IPS-15b (cell line): ENCODE results near the gene SMAGP.
"Not testable (repeated sequence)": the region's sequence is repeated elsewhere in the genome, so short reads cannot be mapped to it uniquely, and the experiment has no call there.

Source experiments
- H3K27me3 ChIP-seq: one replicate; pipeline ENCODE4 v1.6.1; 2013; ENCODE audit warnings: low read length; ENCODE audit not compliant: control insufficient read depth, insufficient read depth
- H3K36me3 ChIP-seq: one replicate; pipeline ENCODE4 v1.6.1; 2013; ENCODE audit warnings: low read length; ENCODE audit not compliant: control insufficient read depth, insufficient read depth
- H3K4me1 ChIP-seq: one replicate; pipeline ENCODE4 v1.6.1; 2013; ENCODE audit warnings: mild to moderate bottlenecking, low read length; ENCODE audit not compliant: control insufficient read depth, insufficient read depth
- H3K4me3 ChIP-seq: one replicate; pipeline ENCODE4 v1.5.1; 2013; ENCODE audit warnings: low read depth, low read length
- H3K9ac ChIP-seq: one replicate; pipeline ENCODE4 v1.6.1; 2013; ENCODE audit warnings: low read depth, mild to moderate bottlenecking, low read length
- H3K9me3 ChIP-seq: one replicate; pipeline ENCODE4 v1.6.1; 2013; ENCODE audit warnings: mild to moderate bottlenecking, low read length; ENCODE audit not compliant: control insufficient read depth, insufficient read depth

The SMAGP gene

GRCh38 chr12:51259600-51259999 is 10.6 kb downstream of the SMAGP start:
- not testable (repeated sequence) for H3K27me3 ChIP-seq, H3K9me3 ChIP-seq, H3K9ac ChIP-seq, H3K36me3 ChIP-seq, H3K4me1 ChIP-seq, H3K4me3 ChIP-seq

DNA sequence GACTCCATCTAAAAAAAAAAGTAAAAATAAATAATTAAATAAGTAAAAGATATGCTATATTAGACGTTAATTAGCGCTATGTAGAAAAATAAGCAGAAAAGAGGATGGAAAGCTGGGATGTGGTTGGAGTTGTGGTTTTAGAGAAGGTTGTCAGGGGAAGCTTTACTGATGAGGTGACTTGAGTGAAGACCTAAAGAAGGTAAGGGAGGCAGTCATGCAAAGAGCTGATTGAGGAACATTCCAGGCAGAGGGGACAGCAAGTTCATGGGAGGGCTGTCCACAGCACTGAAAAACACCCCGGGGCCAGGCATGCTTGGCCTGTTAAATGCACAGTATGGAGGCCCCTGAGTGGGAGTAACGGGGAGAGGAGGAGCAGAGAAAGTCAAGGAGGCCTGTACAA is 15.7 kb downstream of the SMAGP start:
- peaks cover 2% of the 10 kb centered on the region for H3K4me1 ChIP-seq
- no peaks in the 10 kb centered on the region for H3K27me3 ChIP-seq
- H3K9me3 ChIP-seq, result no peaks in the 10 kb centered on the region
- no peak overlapping the region for H3K4me3 ChIP-seq
- H3K9ac ChIP-seq, result no peak overlapping the region
- H3K36me3 ChIP-seq, result no peaks in the 10 kb centered on the region

- Histone ChIP-seq H3K9ac (no peak overlapping the region), H3K9me3 (no peaks in the 10 kb centered on the region), H3K4me1 (peaks cover 5% of the 10 kb centered on the region), H3K36me3 (no peaks in the 10 kb centered on the region), H3K27me3 (no peaks in the 10 kb centered on the region), H3K4me3 (no peak overlapping the region)
Observed at GRCh38 chr12:51253276-51253675, 16.9 kb downstream of the SMAGP start.

- Histone ChIP-seq H3K36me3 (peaks cover 7% of the 10 kb centered on the region), H3K9ac (no peak overlapping the region), H3K4me3 (no peak overlapping the region), H3K9me3 (no peaks in the 10 kb centered on the region), H3K4me1 (peaks cover 18% of the 10 kb centered on the region), H3K27me3 (no peaks in the 10 kb centered on the region)
Observed at GRCh38 chr12:51247523-51248206, 22.6 kb downstream of the SMAGP start.

- Histone ChIP-seq H3K9ac (no peak overlapping the region), H3K27me3 (no peaks in the 10 kb centered on the region), H3K36me3 (peaks cover 15% of the 10 kb centered on the region), H3K4me3 (no peak overlapping the region), H3K9me3 (no peaks in the 10 kb centered on the region), H3K4me1 (peaks cover 18% of the 10 kb centered on the region)
Observed at GRCh38 chr12:51246254-51246853, 23.9 kb downstream of the SMAGP start.

DNA sequence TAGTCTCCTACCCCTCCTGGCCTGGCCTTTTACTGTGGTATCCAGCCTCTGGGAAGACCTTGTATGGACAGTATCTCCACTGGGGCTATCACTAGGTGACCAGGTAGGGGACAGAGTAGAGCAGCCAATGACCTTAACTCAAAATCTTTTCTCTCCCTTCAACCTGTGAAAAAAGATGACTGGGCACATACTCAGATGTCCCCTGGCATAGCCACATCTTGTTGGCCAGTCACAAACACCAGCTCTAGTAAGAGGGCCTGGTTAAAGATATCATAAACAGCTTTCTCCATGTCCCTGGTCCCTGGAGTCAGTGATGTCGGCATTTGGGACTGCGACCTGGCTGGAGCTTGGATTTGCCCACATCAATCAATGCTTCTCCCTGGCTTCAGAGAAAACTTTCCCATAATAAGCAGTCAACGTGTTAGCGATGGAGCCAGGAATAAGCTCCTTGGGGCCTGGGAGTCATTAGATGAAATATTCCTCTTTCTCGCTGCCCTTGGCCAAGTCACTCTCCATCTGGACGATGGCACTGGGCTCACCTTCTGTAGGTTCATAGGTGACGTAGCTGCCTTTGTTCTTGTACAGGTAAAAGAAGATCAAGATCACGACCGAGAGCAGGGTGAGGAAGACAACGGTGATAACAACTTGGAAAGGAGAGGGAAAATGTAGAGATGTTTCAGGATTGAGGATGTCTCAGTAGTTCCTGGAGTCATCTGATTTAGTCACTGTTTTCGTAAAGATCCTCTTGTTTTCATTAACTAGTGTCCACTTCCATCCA is 24.6 kb downstream of the SMAGP start:
- Histone ChIP-seq H3K9ac (no peak overlapping the region), H3K36me3 (peaks cover 21% of the 10 kb centered on the region), H3K4me1 (peaks cover 18% of the 10 kb centered on the region), H3K4me3 (no peak overlapping the region), H3K27me3 (no peaks in the 10 kb centered on the region), H3K9me3 (no peaks in the 10 kb centered on the region)

GRCh38 chr12:51244269-51244668 is 25.9 kb downstream of the SMAGP start:
- H3K9ac ChIP-seq, result no peak overlapping the region
- no peaks in the 10 kb centered on the region for H3K9me3 ChIP-seq
- H3K36me3 ChIP-seq, result peaks cover 21% of the 10 kb centered on the region
- H3K4me3 ChIP-seq, result no peak overlapping the region
- peaks cover 22% of the 10 kb centered on the region for H3K4me1 ChIP-seq
- H3K27me3 ChIP-seq, result no peaks in the 10 kb centered on the region

- H3K4me3 ChIP-seq, result no peak overlapping the region
- peaks cover 18% of the 10 kb centered on the region for H3K4me1 ChIP-seq
- peaks cover 24% of the 10 kb centered on the region for H3K36me3 ChIP-seq
- no peak overlapping the region for H3K9ac ChIP-seq
- H3K27me3 ChIP-seq, result no peaks in the 10 kb centered on the region
- no peaks in the 10 kb centered on the region for H3K9me3 ChIP-seq
Observed at GRCh38 chr12:51242876-51243275, 27.3 kb downstream of the SMAGP start.

- H3K9ac ChIP-seq, result no peak overlapping the region
- H3K4me3 ChIP-seq, result no peak overlapping the region
- H3K36me3 ChIP-seq, result peaks cover 24% of the 10 kb centered on the region
- H3K27me3 ChIP-seq, result no peaks in the 10 kb centered on the region
- no peaks in the 10 kb centered on the region for H3K9me3 ChIP-seq
- peaks cover 12% of the 10 kb centered on the region for H3K4me1 ChIP-seq
Observed at GRCh38 chr12:51242120-51242519, 28.1 kb downstream of the SMAGP start.

DNA sequence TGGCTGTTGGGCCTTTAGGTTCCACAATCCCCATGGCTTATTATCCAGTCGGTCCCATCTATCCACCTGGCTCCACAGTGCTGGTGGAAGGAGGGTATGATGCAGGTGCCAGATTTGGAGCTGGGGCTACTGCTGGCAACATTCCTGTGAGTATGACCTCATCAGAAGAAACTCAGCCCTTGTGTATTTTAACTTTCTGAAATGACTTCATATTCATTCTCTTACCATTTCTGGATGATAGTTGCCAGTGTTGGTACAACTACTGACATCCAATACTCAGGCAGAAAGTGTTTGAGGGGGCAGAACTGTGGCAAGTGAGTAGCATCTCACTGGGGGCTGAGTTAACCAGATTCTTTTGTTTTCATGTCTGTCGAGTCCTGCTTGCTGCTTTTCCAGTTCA is 29.2 kb downstream of the SMAGP start:
- no peaks in the 10 kb centered on the region for H3K9me3 ChIP-seq
- H3K4me1 ChIP-seq, result peaks cover 6% of the 10 kb centered on the region
- H3K9ac ChIP-seq, result no peak overlapping the region
- no peak overlapping the region for H3K4me3 ChIP-seq
- H3K36me3 ChIP-seq, result peaks cover 24% of the 10 kb centered on the region
- no peaks in the 10 kb centered on the region for H3K27me3 ChIP-seq

GRCh38 chr12:51238510-51239334 is 31.5 kb downstream of the SMAGP start, which contains the start of gene DAZAP2:
Gene DAZAP2, plus strand, starts transcription at chr12:51238826. Its CDS starts 82 bp downstream, at chr12:51238908.
- H3K4me1 ChIP-seq, result peaks cover 4% of the 10 kb centered on the region
- peaks cover 21% of the 10 kb centered on the region for H3K36me3 ChIP-seq
- no peaks in the 10 kb centered on the region for H3K9me3 ChIP-seq
- peak within 1 kb of the TSS; percentile 100 for H3K9ac ChIP-seq
- peak within 1 kb of the TSS; percentile 100 for H3K4me3 ChIP-seq
- no peaks in the 10 kb centered on the region for H3K27me3 ChIP-seq
